Tibial nerve (tissue), 4 donors: ENCODE results near the gene LRRC3C. TPM values are rescaled to one million over a fixed set of nuclear protein-coding genes. Genes with fewer than 3 reads are reported as not detected.
A peak's percentile ranks its signal among the peaks of the same experiment; 100 is the strongest.

ENCODE experiments used
- DNase-seq, 2 donors: peaks; one replicate each; pipeline ENCODE4 v3.0.0-alpha.2; 2019; ENCODE audit warnings: low spot score in 2 of 2
- H3K27ac ChIP-seq, 4 donors: fragments of 200-600 bp; sonication (generic) in 3 of 4; one replicate each; pipeline ENCODE4 v1.5.1; 2017 to 2019; ENCODE audit warnings: mild to moderate bottlenecking in 1 of 4
- H3K27me3 ChIP-seq, 2 donors: fragments of 200-600 bp; sonication (generic) in 1 of 2; one replicate each; pipeline versions ENCODE4 v1.5.1 to v1.6.0; 2017 to 2019
- H3K36me3 ChIP-seq, 3 donors: fragments of 200-600 bp; sonication (generic); one replicate each; pipeline ENCODE4 v1.5.1; 2018 to 2019
- H3K4me1 ChIP-seq, 4 donors: fragments of 200-600 bp; sonication (generic) in 3 of 4; one replicate each; pipeline ENCODE4 v1.5.1; 2017 to 2019
- H3K4me3 ChIP-seq, 4 donors: fragments of 200-600 bp; sonication (generic) in 3 of 4; one replicate each; pipeline ENCODE4 v1.5.1; 2017 to 2019; ENCODE audit warnings: mild to moderate bottlenecking in 1 of 4, moderate library complexity in 1 of 4
- H3K9me3 ChIP-seq, 4 donors: fragments of 200-600 bp; sonication (generic) in 3 of 4; one replicate each; pipeline ENCODE4 v1.5.1; 2017 to 2019
- CTCF ChIP-seq, 5 experiments: fragments of 200-600 bp in 3 of 5; fragments of 450-650 bp in 2 of 5; sonication (generic) in 3 of 5; IDR thresholded peaks; one replicate each; pipeline ENCODE4 v1.5.1; 2016 to 2019; ENCODE audit warnings: antibody characterized with exemption in 5 of 5, mild to moderate bottlenecking in 3 of 5, moderate library complexity in 2 of 5
- EP300 ChIP-seq, 2 donors: sonication (generic); formaldehyde crosslinking; IDR thresholded peaks; one replicate each; pipeline ENCODE4 v1.6.1; 2017; ENCODE audit warnings: antibody characterized with exemption in 2 of 2, mild to moderate bottlenecking in 1 of 2
- POLR2A ChIP-seq, 2 donors: fragments of 450-650 bp; IDR thresholded peaks; one replicate each; pipeline ENCODE4 v1.6.1; 2017; ENCODE audit warnings: antibody characterized with exemption in 2 of 2, mild to moderate bottlenecking in 2 of 2, moderate library complexity in 2 of 2
- WGBS, 2 donors: methylation state at CpG; one replicate each; pipeline ENCODE4 v1.1.5; 2018; 5-methylcytosine and 5-hydroxymethylcytosine counted together
- total RNA-seq, 4 donors: library from RNA; depleted of rRNA; stranded (reverse); fragments of >200 nt; gene quantifications; one replicate each; pipeline ENCODE4 v1.1.0, GENCODE V29; 2016

Gene LRRC3C
- total RNA-seq, 4 donors from 2014 or later, result not detected

- peaks cover 0 to 6% of the 10 kb centered on the region in 2 donors for H3K27me3 ChIP-seq
- no peak overlapping the region for H3K27ac ChIP-seq
- no peaks in the 10 kb centered on the region for H3K9me3 ChIP-seq
- peaks cover 0 to 35% (median 21%) of the 10 kb centered on the region in 4 donors for H3K4me1 ChIP-seq
- no peak for TF ChIP-seq EP300 (IDR thresholded peaks at IDR 0.05)
- no peak for TF ChIP-seq POLR2A (IDR thresholded peaks at IDR 0.05)
- TF ChIP-seq CTCF (IDR thresholded peaks at IDR 0.05), result no peak
- no peak overlapping the region for H3K4me3 ChIP-seq
- 66 to 70% methylated on average over 5 of the region's 5 CpGs for WGBS, 2 donors
- DNase-seq, result no peak
- H3K36me3 ChIP-seq, result peaks cover 0 to 2% (median under 1%) of the 10 kb centered on the region in 3 donors
These were observed 51.6 kb downstream of the LRRC3C start for GRCh38 chr17:39979016-39979670.

- WGBS, 2 donors, result 1 to 2% methylated on average over 10 of the region's 10 CpGs
- no peak for DNase-seq
- peak overlapping the region; percentile 58 to 92 (median 88) for H3K27ac ChIP-seq
These were observed 52.4 kb downstream of the LRRC3C start for GRCh38 chr17:39979893-39980350.

DNA sequence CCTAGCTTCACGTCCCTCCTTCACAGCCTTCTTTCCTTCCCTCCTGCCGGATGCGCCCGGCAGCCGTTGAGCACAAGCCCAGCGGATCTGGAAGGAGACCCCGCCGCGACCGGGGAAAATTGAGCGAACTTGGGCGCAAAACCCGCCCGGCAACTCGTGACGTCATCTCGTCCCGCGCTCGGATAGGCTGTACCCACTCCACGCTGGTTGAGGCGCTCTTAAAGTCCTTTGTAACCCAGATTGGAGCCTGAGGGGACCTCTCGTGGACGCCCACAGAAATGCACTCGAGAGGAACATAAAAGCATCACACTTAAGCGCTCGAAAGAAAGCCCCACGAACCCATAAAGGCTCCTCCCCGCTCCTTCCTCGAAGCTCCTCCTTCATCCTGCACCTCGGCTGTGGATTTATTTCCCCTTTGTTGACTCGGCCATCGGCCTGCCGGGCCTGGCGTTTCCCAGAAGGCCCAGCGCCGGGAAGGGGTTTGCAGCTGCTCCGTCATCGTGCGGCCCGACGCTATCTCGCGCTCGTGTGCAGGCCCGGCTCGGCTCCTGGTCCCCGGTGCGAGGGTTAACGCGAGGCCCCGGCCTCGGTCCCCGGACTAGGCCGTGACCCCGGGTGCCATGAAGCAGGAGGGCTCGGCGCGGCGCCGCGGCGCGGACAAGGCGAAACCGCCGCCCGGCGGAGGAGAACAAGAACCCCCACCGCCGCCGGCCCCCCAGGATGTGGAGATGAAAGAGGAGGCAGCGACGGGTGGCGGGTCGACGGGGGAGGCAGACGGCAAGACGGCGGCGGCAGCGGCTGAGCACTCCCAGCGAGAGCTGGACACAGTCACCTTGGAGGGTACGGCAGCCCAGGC, 53.0 kb downstream of the LRRC3C start, which contains the start of gene PSMD3:
PSMD3 (plus strand) TSS at position 457 of the 856 bp plus-strand sequence; CDS start at position 621, 164 bp downstream.
- DNase-seq, result peak; percentile 98 to 99
- Histone ChIP-seq H3K9me3 (no peaks in the 10 kb centered on the region), H3K4me3 (peak within 1 kb of the TSS; percentile 63 to 95 (median 90)), H3K27me3 (peaks cover 0 to 4% of the 10 kb centered on the region in 2 donors), H3K36me3 (peaks cover 0 to 16% (median 13%) of the 10 kb centered on the region in 3 donors), H3K27ac (peak within 1 kb of the TSS; percentile 61 to 96 (median 92)), H3K4me1 (peaks cover 0 to 35% (median 21%) of the 10 kb centered on the region in 4 donors)
- peak; percentile 97 to 98 for TF ChIP-seq EP300 (IDR thresholded peaks at IDR 0.05)
- TF ChIP-seq CTCF (IDR thresholded peaks at IDR 0.05), result peak; percentile 74 to 96 (median 94)
- TF ChIP-seq POLR2A (IDR thresholded peaks at IDR 0.05), result peak; percentile 70 to 89
- WGBS, 2 donors, result 0 to 1% methylated on average over 49 to 56 of the region's 84 CpGs

More at GRCh38 chr17:39979893-39980350, 52.4 kb downstream of the LRRC3C start:
- no peaks in the 10 kb centered on the region for H3K9me3 ChIP-seq
- H3K27me3 ChIP-seq, result peaks cover 0 to 6% of the 10 kb centered on the region in 2 donors
- peak overlapping the region; percentile 20 to 95 (median 44) for H3K4me3 ChIP-seq
- peaks cover 0 to 9% (median 7%) of the 10 kb centered on the region in 3 donors for H3K36me3 ChIP-seq
- peaks cover 0 to 35% (median 21%) of the 10 kb centered on the region in 4 donors for H3K4me1 ChIP-seq
- TF ChIP-seq POLR2A (IDR thresholded peaks at IDR 0.05) (no peak), CTCF (IDR thresholded peaks at IDR 0.05) (no peak), EP300 (IDR thresholded peaks at IDR 0.05) (no peak)

DNA sequence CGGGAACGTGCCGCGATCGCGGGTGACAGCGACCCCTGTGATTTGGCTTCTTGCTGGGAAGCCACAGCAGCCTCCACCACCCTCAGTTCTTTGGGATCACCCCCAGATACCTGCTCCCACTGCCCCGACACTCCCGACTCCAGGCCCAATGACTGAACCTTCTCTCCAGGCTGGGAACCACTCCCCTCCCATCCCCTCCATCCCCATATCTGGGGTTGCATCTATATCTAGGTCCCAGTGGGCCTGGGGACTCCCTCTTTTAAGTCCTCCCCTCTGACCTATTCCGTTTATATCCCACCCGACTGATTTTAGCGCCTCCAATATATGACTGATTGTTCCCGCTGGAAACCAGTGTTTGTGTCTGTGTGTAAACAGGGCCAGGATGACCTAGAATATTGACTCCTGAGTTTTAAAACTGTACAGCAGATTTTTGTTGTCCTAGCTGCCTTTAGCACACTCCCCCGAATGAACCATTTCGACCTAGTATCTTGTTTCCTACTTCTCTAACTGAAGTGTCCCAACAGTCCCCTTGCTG, 53.7 kb downstream of the LRRC3C start:
- H3K27ac ChIP-seq, result peak overlapping the region; percentile 61 to 96 (median 92)
- H3K27me3 ChIP-seq, result no peaks in the 10 kb centered on the region
- WGBS, 2 donors, result 1% methylated on average over 15 of the region's 15 CpGs
- H3K36me3 ChIP-seq, result peaks cover 0 to 23% (median 18%) of the 10 kb centered on the region in 3 donors
- TF ChIP-seq POLR2A (IDR thresholded peaks at IDR 0.05) (no peak), EP300 (IDR thresholded peaks at IDR 0.05) (no peak), CTCF (IDR thresholded peaks at IDR 0.05) (no peak)
- no peaks in the 10 kb centered on the region for H3K9me3 ChIP-seq
- H3K4me3 ChIP-seq, result peak overlapping the region; percentile 63 to 95 (median 90)
- peaks cover 0 to 35% (median 21%) of the 10 kb centered on the region in 4 donors for H3K4me1 ChIP-seq
- DNase-seq, result no peak
